MCF 10A (cell line): Measurements from ENCODE around the gene CX3CL1. TPM values are rescaled to one million over a fixed set of nuclear protein-coding genes. Genes with fewer than 3 reads are reported as not detected.
"Not testable (repeated sequence)": the region's sequence is repeated elsewhere in the genome, so short reads cannot be mapped to it uniquely, and the experiment has no call there.

ENCODE experiments used
- BruUV-seq: library from RNA; stranded (reverse); fragments of 400-500 nt; replicated peaks from 2 replicates; lab custom pipeline; 2021; lab: Mats Ljungman, UMichigan
- CTCF ChIA-PET: fragments of 300-600 bp; sonication (Branson Sonifier 250); formaldehyde crosslinking; extraction: SDS; loops from one replicate; lab custom pipeline; 2021; ENCODE audit warnings: antibody characterized with exemption, inconsistent platforms; lab: Yijun Ruan, JAX
- POLR2A ChIA-PET: fragments of 300-600, 350-650 bp; sonication (Branson Sonifier 250); formaldehyde crosslinking; extraction: SDS; loops from one replicate; lab custom pipeline; 2020; ENCODE audit warnings: antibody characterized with exemption, inconsistent platforms; lab: Yijun Ruan, JAX
- DNase-seq: peaks from one replicate; pipeline ENCODE4 v3.0.0-alpha.2; 2018; ENCODE audit not compliant: unreplicated experiment
- H3K27ac Mint-ChIP-seq: one replicate; pipeline ENCODE4 v1.8.0; 2022; ENCODE audit warnings: mild to moderate bottlenecking, low read depth, mixed read lengths; ENCODE audit not compliant: unreplicated experiment
- H3K27me3 Mint-ChIP-seq: one replicate; pipeline ENCODE4 v1.8.0; 2022; ENCODE audit warnings: mixed read lengths; ENCODE audit not compliant: insufficient read depth, unreplicated experiment
- H3K36me3 Mint-ChIP-seq: one replicate; pipeline ENCODE4 v1.8.0; 2022; ENCODE audit warnings: mild to moderate bottlenecking, moderate library complexity, mixed read lengths; ENCODE audit not compliant: insufficient read depth, unreplicated experiment
- H3K4me1 Mint-ChIP-seq: one replicate; pipeline ENCODE4 v1.8.0; 2022; ENCODE audit warnings: mixed read lengths; ENCODE audit not compliant: insufficient read depth, unreplicated experiment
- H3K4me3 Mint-ChIP-seq: one replicate; pipeline ENCODE4 v1.8.0; 2022; ENCODE audit warnings: mild to moderate bottlenecking, moderate library complexity, mixed read lengths; ENCODE audit not compliant: unreplicated experiment
- H3K9me3 Mint-ChIP-seq: one replicate; pipeline ENCODE4 v1.8.0; 2022; ENCODE audit warnings: mixed read lengths; ENCODE audit not compliant: unreplicated experiment
- CTCF ChIP-seq: fragments of 200-600 bp; IDR thresholded peaks from one replicate; pipeline ENCODE4 v1.8.0; 2022; ENCODE audit warnings: antibody characterized with exemption, mild to moderate bottlenecking; ENCODE audit not compliant: unreplicated experiment
- intact Hi-C: fragments of 100-400 bp; cut with micrococcal nuclease; formaldehyde crosslinking; loops from 2 replicates; pipeline ENCODE4 v1.14.1; 2022
- total RNA-seq: library from RNA; stranded (reverse); gene quantifications from 2 replicates; pipeline ENCODE4 v1.2.3, GENCODE V29; 2022

The CX3CL1 gene
- total RNA-seq, 1 experiment from 2014 or later, result not detected

GRCh38 chr16:57341441-57342303 lies 30.6 kb upstream of the CX3CL1 start:
- no TSS peak for BruUV-seq
- CTCF ChIA-PET, result interaction anchor here (0.6 to 0.7 kb wide), 2 partner anchors 71 to 76 kb away, joined by 3 to 4 read pairs; no protein-coding TSS in a partner anchor
- no peaks in the 10 kb centered on the region for H3K9me3 Mint-ChIP-seq
- peaks cover 19% of the 10 kb centered on the region for H3K4me1 Mint-ChIP-seq
- H3K27me3 Mint-ChIP-seq, result peaks cover 2% of the 10 kb centered on the region
- no peaks in the 10 kb centered on the region for H3K36me3 Mint-ChIP-seq
- DNase-seq, result peak; percentile 98
- no peak overlapping the region for H3K27ac Mint-ChIP-seq
- intact Hi-C loops, result no loop called here
- H3K4me3 Mint-ChIP-seq, result no peak overlapping the region
- POLR2A ChIA-PET, result interaction anchor here (0.7 to 1.4 kb wide), 5 partner anchors 18 to 106 kb away, joined by 3 to 6 read pairs (median 5); partner anchors contain the start of genes CIAPIN1 and COQ9
- TF ChIP-seq CTCF, result no peak

GRCh38 chr16:57342606-57343005 lies 29.7 kb upstream of the CX3CL1 start:
- H3K9me3 Mint-ChIP-seq, BruUV-seq, H3K27ac Mint-ChIP-seq, H3K36me3 Mint-ChIP-seq, H3K4me3 Mint-ChIP-seq, CTCF ChIA-PET, intact Hi-C loops, DNase-seq: not testable (repeated sequence)
- POLR2A ChIA-PET, result interaction anchor here (1.4 kb wide), 1 partner anchor 105 kb away, joined by 6 read pairs; the partner anchor contains the start of genes CIAPIN1 and COQ9
- Mint-ChIP-seq H3K27me3 (peaks cover 11% of the 10 kb centered on the region), H3K4me1 (peaks cover 19% of the 10 kb centered on the region)

GRCh38 chr16:57343221-57343620 lies 29.1 kb upstream of the CX3CL1 start:
- Mint-ChIP-seq H3K4me3 (no peak overlapping the region), H3K36me3 (no peaks in the 10 kb centered on the region), H3K27ac (no peak overlapping the region), H3K9me3 (peaks cover 8% of the 10 kb centered on the region), H3K27me3 (peaks cover 15% of the 10 kb centered on the region), H3K4me1 (peaks cover 19% of the 10 kb centered on the region)
- no TSS peak for BruUV-seq
- TF ChIP-seq CTCF, result no peak
- ChIA-PET CTCF (interaction anchor here (0.6 to 1.2 kb wide), 2 partner anchors 77 to 230 kb away, joined by 3 to 4 read pairs; no protein-coding TSS in a partner anchor), POLR2A (no interaction called here)
- intact Hi-C loops, result no loop called here
- no peak for DNase-seq

GRCh38 chr16:57344094-57344493 lies 28.2 kb upstream of the CX3CL1 start:
- H3K27ac Mint-ChIP-seq, DNase-seq, H3K4me3 Mint-ChIP-seq, POLR2A ChIA-PET, BruUV-seq, intact Hi-C loops, H3K36me3 Mint-ChIP-seq, H3K9me3 Mint-ChIP-seq: not testable (repeated sequence)
- CTCF ChIA-PET, result interaction anchor here (1.0 to 1.2 kb wide), 2 partner anchors 21 to 76 kb away, joined by 3 read pairs; no protein-coding TSS in a partner anchor
- Mint-ChIP-seq H3K4me1 (peaks cover 19% of the 10 kb centered on the region), H3K27me3 (peaks cover 18% of the 10 kb centered on the region)

- POLR2A ChIA-PET, result no interaction called here
- TF ChIP-seq CTCF, result no peak
- CTCF ChIA-PET, result interaction anchor here (1.0 to 2.0 kb wide), 2 partner anchors 24 to 72 kb away, joined by 3 to 8 read pairs; no protein-coding TSS in a partner anchor
- Mint-ChIP-seq H3K27ac (no peak overlapping the region), H3K27me3 (peaks cover 27% of the 10 kb centered on the region), H3K9me3 (peaks cover 8% of the 10 kb centered on the region), H3K4me3 (no peak overlapping the region), H3K4me1 (peaks cover 19% of the 10 kb centered on the region), H3K36me3 (no peaks in the 10 kb centered on the region)
- DNase-seq, result no peak
- no TSS peak for BruUV-seq
- intact Hi-C loops, result no loop called here
Observed at GRCh38 chr16:57345021-57345420, 27.3 kb upstream of the CX3CL1 start.
